Measurements from ENCODE around the gene MLLT10.

The MLLT10 gene

DNA sequence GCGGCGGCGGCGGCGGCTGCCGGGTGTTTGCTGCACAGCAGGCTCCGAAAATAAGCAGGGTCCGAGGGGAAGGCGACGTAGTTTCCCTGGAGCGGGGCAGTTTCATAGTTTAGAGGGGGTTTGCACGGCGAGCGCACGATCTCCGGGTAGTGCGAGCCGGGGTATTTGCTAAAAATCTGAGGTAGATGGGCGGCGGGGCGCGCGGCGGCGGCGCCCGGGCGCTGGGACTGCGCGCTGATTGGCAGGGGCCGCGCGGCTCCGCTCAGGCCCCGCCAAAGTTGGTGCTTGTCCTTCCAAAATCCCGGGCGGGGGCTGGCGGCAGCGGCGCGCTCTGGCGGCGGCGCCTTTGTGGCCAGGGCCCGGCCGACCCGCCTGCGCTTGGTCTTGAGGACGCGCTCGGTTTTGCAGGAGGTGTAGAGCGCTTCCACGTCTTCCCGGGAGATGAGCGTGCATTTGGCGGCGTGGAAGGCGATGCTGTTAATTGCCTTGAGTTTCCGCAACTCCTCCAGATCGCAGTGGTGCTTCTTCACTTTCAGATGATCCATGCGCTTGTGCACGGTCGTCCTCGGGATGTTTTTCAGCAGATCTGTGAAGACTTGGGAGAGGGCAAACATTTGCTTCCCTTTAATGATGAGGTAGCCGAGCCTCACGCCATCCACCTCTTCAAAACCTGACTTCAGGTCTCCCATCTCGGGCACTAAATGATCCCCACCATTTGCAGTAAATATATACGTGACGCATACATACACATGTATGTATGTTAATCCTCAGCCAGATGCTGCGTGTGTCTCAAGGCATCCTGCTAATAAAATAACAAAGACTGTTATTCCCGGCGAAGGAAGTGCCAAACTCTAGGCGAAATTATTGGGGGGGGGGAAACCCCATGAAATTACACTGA, 16.6 kb upstream of the MLLT10 start:
- DNase-seq (ENCODE audit: low read depth) = no peak

DNA sequence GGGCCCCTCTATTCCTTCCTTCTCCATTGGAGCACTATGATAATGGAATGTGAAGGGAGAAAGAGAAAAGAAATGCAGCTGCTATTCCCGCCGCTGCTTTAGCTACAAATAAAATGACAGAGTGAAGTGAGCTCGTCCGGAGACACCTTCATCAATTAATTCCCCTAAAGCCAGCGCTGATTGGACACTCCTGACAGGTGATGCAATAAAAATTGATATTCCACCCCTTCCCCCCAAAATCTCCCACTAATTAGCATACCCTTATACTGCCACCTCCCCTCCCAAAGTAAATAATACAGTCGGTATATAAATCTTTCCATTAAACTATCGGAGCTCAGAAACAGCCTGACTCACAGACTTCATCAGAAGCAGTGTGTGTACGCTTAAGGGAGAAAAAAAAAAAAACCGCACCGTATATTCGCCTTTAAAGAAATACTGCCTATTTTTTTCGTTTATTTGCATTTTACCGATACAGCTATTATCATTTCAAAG, 15.8 kb upstream of the MLLT10 start:
- no peak for DNase-seq (ENCODE audit: low read depth)

DNA sequence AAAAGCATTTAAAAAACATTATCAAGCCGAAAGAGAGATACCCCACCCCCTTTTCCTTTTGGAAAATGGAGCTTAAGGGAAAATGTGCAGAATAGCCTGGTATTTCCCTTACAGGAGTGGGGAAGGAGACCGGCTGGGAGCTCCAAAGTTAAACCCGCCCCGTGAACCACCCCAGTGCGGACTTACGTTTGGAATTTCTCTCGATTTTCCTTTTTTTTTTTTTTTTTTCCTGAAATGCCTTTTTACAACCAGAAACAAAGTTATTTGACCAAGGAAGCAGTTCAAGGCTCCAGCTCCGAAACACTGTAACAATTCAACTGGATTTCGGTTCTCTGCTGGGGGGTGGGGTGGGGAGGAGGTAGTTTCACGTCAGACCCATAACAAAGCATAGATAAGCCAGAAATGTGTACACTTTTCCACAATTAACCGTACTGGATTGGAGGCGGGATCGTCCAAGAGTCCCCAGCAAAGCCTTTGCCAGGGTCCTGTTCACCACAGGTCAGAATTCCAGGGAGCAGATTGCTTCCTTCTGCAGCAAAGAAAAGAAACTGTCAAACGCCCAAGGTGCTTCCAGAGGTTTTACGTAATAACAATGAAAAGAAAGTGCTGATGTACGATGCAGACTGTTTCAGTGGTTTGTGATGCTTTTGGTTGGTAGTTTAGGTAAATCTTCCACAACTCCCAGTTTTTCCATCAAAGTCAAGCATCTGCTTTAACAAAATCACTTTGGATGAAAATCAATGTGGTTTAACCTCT, 15.2 kb upstream of the MLLT10 start:
- DNase-seq (ENCODE audit: low read depth) = no peak

DNA sequence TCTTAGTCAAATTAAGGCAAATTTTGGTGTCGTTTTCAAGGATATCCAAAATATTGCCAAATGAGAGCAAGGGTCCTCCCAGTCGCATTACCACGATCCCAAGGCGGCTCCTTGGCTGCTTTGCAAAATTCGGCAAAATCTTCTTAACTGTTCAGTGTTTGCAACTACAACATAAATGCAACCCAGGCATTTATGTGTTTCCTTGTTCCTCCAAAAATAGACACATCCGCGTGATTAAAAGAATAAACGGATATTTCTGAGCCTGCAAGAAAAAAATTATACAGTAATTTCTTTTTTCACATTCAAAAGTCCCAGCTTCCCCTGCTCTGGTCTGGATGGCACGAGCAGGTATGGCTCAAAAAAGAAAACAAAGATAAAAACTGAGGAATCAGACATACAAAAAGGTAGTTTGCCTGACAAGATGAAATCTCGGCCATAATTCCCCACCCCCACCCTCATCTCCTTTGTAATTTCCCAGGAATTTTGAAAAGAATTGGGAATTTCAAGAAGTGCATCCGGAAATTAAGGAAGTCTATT, 14.6 kb upstream of the MLLT10 start:
- DNase-seq (ENCODE audit: low read depth) = no peak

DNA sequence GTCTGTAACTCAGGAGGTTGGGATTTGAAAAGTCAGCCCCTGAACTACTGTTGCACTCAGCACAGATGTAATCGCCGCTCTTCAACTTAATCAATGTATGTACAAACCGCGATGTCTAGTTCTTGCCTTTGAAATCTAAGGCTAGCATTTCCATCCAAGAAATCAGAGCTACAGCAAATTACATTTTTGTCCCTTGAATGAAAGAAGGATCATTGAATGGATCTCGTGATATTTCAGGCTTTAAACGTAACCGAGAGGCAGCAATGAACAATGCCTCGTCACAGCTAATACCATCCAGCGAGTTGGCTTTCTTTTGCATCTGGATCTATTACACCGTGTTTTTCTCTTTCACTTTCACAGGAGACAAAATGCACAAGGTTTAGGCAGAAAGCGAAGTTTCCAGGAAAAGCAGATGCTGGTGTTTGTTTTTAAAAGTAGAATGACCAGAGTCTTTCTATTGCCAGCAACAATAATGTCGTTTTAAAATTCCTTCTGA, 14.0 kb upstream of the MLLT10 start:
- no peak for DNase-seq (ENCODE audit: low read depth)

DNA sequence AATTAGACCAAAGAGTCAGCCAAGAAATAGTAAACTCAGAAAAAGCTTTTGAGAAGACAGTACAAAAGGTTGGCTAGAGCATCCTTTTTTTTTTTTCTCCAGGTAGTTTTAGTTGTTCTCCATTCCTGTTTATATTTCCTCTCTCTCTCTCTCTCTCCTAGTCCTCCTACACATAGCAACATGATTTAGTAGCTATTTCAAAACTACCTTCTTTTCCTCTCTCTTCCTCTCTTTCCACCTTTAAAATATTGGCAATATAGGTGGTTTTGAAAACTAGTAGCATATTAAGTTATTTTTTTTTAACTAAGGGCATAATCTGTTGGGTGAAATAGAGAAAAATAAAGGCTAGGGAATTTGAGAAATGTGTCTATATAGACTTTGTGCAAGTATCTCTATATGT, 13.5 kb upstream of the MLLT10 start:
- DNase-seq (ENCODE audit: low read depth) = no peak

DNA sequence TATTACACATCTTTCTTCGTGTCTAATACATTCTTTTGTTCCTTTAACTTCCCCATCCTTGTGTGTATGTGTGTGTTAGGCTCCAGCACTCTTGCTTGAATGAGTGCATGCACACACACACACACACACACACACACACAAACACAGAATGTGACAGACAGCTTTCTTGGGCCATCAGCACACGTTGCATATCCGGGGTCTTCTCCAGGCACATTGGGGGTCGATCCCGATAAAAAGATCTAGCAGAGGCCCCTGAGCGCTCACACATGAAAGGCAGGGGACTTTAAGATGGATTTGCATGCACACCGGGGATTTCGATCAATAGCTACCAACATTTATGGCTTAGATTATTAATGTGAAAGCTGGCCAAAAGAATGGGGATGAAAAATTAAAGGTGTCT, 13.1 kb upstream of the MLLT10 start:
- no peak for DNase-seq (ENCODE audit: low read depth)

DNA sequence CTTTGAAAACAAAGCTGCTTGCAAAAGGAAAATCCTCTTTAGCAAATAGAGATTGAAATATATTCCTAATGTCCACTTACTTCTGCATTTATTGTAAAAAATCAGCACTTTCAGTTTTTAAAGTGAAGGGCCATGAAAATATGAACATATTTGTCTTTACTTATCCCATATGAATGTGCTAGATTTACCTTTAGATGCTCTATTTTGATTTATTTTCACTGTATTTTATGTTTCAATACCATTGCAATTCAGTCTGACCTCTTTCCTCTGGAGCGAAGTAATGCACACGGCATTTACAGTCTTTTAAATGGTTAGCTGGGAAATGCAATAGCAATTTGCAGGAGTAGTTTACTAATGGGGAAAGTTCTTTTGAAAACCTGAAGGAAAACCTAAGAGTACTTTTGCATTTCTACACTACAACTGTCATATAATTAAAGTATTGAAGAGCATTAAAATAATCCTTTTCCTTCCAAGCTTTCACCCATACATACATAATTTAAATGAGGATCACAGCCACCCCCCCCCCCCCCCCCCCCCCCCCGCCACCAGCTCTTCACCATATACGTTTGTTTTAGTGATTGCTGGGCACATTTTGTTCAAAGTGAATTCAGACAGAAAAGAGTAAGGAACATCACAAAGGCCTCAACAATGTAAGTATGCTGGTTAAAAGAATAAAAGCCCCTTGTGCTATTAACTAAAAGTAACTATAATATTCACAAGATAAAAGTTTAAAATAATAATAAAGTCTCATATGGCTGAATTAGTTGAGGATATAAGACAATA, 12.1 kb upstream of the MLLT10 start:
- no peak for DNase-seq (ENCODE audit: low read depth)

DNA sequence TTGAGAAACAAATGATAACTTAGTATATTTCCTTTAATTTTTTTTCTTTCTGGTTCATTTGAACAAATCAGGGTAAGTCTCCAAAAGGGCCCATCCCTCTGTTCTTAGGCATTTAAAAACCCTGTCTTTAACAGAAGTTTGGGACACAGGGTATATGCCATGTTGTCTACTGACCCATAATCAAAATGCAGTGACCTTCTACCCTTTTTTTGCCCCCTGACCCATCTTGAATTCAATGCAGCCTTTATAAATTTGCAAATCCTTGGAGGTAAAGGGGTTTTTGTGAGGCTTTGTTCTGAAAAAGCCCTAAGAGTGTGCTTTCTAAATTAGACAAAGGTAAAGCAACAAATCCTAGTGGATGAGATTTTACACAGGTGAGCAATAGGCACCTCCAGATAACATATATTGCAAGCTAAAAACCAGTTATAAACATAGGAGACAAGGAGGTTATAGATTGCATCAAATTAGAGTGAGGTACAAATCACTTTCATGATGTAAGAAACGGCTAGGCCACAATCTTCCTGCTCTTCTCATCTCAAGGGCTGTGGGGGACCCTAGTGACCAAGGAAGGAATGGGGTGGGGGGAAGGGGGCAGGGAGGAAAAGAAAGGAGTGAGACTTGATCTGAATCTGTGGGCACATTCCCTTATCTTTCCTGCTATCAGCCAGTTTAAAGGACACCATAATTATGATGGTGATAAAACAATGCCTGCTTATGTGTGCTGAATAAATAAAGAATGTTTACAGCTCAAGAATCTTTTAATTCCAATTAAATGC, 11.2 kb upstream of the MLLT10 start:
- no peak for DNase-seq (ENCODE audit: low read depth)

DNA sequence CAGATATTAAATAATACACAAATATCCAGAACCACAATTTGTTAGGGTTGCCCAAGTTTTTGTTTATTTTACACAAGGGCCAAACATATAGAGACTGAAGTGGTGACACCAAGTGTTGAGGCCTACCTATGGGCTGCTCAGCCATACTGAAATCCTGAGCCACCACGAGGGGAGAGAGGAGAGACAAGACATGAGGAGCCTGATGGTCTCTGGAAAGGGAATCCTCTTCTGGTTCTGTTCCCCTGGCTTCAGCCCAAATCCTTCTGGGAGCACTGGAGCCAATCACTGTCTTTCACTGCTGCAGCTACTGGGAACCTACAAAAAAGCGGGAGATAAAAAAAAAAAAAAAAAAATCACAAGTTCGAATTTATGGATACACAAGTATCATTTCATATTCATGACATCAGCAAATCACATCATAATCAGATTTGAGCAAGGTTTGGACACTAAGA, 10.4 kb upstream of the MLLT10 start:
- no peak for DNase-seq (ENCODE audit: low read depth)

DNA sequence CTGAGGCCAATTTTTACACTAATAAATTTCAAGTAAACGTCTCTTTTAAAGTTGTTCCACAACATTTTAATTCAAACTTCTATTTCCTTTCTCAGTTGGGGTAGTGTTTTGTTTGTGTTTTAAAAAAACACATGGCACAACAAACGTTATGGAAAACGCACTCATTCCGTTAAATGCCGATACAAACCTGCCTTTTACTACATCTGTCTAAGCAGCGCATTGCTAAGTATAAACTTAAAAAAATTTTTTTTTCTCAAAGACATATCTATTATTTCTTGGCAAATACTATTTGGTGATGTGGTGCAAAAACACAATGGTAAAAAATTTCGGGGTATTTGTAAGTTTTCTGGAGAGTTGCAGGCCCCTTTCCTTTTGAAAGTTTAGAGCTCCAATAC, 9.9 kb upstream of the MLLT10 start:
- DNase-seq (ENCODE audit: low read depth) = no peak

DNA sequence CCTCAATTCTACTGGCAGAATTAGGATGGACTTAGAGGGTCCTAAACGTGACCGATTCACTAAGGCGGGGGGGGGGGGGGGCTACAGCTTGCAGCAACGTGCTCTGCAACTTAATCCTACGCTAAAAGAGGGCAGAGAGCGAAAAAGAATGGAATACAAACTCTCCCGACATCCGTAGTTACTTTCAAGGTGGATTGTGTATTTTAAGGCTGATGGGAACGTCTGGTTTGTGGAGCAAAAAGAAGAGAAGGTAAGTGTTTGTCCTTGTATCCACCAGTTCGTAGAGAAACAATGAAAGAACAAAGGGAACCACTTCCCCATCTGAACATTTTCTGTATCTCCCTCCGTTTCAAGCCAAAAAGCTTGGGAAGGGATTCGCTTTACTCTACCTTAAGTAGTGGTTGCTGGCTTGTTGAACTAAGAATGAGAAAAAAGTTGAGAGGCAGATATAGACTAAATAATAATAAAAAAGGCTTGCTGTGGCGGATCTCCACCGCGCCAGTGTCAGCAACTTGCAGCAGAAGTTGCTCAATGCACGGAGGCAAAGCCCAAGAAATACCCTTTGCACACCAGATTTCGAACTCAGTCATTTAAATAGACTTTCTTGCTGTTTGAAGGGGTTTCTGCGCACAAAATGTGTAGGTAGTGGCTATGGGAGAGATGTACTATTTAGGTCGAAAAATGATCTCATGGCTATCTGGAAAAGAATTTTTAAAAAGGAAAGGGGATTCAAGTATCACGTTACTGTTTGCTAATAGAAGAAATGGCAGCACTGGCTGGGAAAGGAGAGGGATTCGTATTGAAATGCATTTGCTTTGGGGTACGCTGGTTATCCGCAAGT, 9.3 kb upstream of the MLLT10 start:
- DNase-seq (ENCODE audit: low read depth) = no peak

DNA sequence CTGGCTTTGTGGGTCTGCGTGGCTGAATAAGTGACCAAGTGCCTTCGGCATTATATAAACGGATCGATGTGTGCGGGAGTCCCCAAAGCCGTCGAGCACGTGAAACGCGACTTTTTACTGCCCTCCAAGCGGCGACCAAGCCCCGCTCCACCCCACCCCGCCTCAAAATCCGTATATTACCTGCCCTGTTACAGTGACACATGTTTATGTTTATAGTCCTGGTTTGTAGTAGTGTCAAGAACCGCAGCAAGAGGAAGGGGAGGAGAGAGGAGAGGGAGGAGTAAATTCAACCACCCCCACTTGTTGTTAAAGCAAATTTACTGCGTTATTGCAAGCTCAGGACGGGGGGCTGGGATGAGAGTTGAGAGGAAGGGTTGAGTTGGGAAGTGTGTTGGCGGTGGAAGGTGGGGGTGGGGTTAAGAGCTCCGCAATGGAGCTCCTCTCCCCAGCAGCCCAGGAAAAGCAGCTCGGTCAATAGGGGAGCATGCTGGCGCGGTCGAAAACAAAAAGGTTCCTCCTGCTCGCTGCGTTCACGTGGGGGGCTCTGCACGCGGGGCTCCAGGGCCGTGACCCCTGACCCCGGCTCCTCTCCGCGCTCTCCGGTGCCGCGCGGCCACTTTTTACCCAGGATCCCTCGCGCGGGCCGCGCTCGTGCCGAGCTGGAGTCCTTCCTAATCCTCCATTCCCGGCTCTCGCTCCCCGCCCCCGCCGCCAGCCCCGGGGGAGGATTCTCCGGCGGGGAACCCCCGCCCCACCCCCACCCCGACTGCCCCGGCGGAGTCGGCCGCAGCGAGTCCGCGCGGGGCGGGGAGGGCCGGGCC, 8.5 kb upstream of the MLLT10 start, which contains the start of gene SKIDA1:
SKIDA1 (minus strand) TSS at position 316 of the 821 bp plus-strand sequence. CDS start 7,860 bp downstream, outside the sequence.
- DNase-seq (ENCODE audit: low read depth) = no peak

DNA sequence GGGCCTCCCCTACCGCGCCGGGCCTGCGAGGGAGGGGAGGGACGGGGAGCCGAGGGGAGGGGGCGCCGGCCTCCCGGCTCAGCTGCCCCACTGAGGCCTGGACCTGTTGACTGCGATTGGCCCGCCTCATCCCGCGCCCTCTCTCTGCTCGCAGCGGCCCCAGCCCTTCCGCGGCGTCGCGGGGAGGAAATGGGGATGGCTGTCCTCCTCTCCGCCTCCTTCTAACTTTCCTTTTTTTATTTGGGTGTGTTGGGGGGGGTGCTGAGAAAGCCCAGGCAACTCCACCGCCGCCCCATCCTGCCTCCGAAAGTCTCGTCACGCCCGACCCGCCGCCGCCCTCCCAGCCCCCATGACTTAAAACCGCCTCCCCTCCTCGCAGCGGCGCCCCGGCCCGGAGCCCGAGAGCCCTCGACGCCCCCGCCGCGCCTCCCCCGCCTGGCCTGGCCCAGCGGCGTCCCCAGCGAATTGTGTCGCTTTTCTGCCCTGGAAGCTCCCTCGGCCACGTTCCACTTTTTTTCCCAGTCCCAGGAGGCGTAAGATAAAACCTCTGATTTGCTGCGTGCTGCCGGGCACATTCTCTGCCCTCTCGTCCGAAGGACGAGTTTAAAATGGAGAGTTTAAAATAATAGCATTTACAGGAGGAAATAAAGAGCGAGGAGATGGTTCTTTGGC, 7.7 kb upstream of the MLLT10 start:
- DNase-seq (ENCODE audit: low read depth) = no peak

DNA sequence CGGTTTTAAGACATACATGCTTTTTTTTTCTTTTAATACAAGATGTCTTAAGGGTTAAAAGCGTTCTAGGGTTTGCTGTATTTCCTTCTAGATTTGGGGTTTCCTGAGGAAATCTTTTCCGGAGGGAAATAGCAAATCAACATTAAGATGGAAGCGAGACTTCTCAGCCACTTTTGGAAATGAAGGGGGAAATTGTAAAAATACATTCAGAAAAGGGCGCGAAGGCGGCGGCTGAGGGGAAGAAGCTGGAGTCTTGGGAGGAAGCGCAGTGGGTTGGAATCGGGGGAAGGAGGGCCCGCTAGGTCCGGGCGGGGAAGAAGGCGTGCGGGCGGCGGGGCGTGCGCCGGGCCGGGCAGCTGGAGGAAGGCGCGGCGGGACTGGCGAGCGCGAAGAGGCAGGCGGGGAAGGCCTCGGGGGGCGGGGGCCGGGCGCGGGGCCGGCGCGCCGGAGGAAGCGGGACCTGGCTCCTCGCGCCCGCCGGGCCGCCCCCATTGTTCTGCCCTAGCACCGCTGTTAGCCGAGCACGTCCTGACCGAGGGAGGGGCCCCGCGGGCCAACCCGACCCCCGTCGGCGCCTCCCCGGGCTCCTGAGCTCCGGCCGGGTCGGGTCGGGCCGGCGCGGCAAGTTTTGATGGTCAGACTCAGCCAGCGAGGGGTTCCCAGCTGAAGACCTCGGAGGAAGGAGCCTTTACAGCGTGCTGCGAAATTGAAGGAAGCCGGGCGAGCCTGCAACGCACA, 7.0 kb upstream of the MLLT10 start:
- DNase-seq (ENCODE audit: low read depth) = no peak

DNA sequence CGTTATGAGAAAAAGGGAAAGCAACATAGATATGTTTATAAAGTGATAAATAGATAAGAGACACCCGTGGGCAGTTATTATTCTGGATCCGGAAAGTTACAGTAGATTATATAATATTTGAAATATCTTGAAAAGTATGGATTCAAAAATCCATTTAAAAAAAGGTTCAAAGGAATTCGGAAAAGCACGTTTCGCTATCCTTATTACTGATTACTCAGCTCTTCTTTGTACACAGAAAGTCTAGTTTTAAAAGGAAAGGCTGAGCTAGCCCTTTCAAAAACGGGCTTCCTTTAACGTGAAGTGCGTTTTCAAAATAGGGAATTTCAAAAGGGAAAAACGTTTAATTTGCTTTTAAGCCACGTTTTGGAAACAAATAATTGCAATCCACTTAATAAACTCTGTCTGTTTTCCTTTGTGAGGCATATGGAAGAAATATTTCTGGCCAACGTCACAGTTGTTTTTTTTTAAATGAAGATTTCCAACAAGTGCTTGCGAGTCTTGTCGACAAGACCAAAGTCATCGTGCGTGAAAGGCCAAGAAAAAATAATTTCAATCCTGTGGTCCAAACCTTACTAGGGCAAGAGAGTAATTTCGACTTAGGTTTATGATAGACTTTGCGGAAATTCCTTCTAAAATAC, 6.3 kb upstream of the MLLT10 start:
- DNase-seq (ENCODE audit: low read depth) = no peak

All from stimulated activated CD8-positive, alpha-beta memory T cell treated with anti-CD3 and anti-CD28 coated beads, Interleukin-7, amount 100 ng/mL, for 24 hours (primary cell).